MG63 (cell line): ENCODE data around the gene ORC6. TPM values are rescaled to one million over a fixed set of nuclear protein-coding genes. Genes with fewer than 3 reads are reported as not detected.

Experiments
- DNase-seq: peaks from one replicate; pipeline ENCODE4 v3.0.0-alpha.2; 2020
- H3K27me3 ChIP-seq: fragments of 250-450 bp; sonication (Bioruptor Pico); 2 replicates; pipeline ENCODE4 v1.5.1; 2020; ENCODE audit warnings: mild to moderate bottlenecking, moderate library complexity
- H3K36me3 ChIP-seq: fragments of 250-450 bp; sonication (Bioruptor Pico); 2 replicates; pipeline ENCODE4 v1.5.1; 2020; ENCODE audit warnings: mild to moderate bottlenecking, moderate library complexity
- H3K4me3 ChIP-seq: fragments of 250-450 bp; sonication (Bioruptor Pico); 2 replicates; pipeline ENCODE4 v1.5.1; 2020; ENCODE audit warnings: mild to moderate bottlenecking, moderate library complexity
- H3K9me3 ChIP-seq: fragments of 250-450 bp; sonication (Bioruptor Pico); 2 replicates; pipeline ENCODE4 v1.5.1; 2020; ENCODE audit warnings: mild to moderate bottlenecking, moderate library complexity
- total RNA-seq: library from RNA; depleted of rRNA; stranded (reverse); fragments of >200 nt; shearing (Covaris generic); gene quantifications from 2 replicates; pipeline ENCODE4 v1.2.3, GENCODE V29; 2014; ENCODE audit warnings: low replicate concordance

ORC6 gene
- total RNA-seq, 1 experiment from 2014 or later: 58.2 TPM

- DNase-seq: no peak
- Histone ChIP-seq H3K9me3 (no peaks in the 10 kb centered on the region), H3K27me3 (no peaks in the 10 kb centered on the region), H3K4me3 (peak overlapping the region; percentile 90), H3K36me3 (peaks cover 53% of the 10 kb centered on the region)
Observed at GRCh38 chr16:46691726-46692125, 2.3 kb downstream of the ORC6 start.

GRCh38 chr16:46693598-46693997, 4.1 kb downstream of the ORC6 start:
- DNase-seq: no peak
- peaks cover 71% of the 10 kb centered on the region for H3K36me3 ChIP-seq
- no peak overlapping the region for H3K4me3 ChIP-seq
- no peaks in the 10 kb centered on the region for H3K9me3 ChIP-seq
- H3K27me3 ChIP-seq: no peaks in the 10 kb centered on the region

GRCh38 chr16:46695937-46696336, 6.5 kb downstream of the ORC6 start:
- no peak for DNase-seq
- Histone ChIP-seq H3K9me3 (no peaks in the 10 kb centered on the region), H3K27me3 (no peaks in the 10 kb centered on the region), H3K36me3 (peaks cover 72% of the 10 kb centered on the region), H3K4me3 (no peak overlapping the region)

- H3K36me3 ChIP-seq: peaks cover 67% of the 10 kb centered on the region
- no peaks in the 10 kb centered on the region for H3K9me3 ChIP-seq
- H3K27me3 ChIP-seq: no peaks in the 10 kb centered on the region
- no peak overlapping the region for H3K4me3 ChIP-seq
- DNase-seq: no peak
Observed at GRCh38 chr16:46696957-46697356, 7.5 kb downstream of the ORC6 start.

GRCh38 chr16:46700048-46700447, 10.6 kb downstream of the ORC6 start:
- no peak for DNase-seq
- Histone ChIP-seq H3K4me3 (no peak overlapping the region), H3K9me3 (no peaks in the 10 kb centered on the region), H3K27me3 (no peaks in the 10 kb centered on the region), H3K36me3 (peaks cover 50% of the 10 kb centered on the region)

GRCh38 chr16:46701615-46702014, 12.2 kb downstream of the ORC6 start:
- peaks cover 34% of the 10 kb centered on the region for H3K36me3 ChIP-seq
- no peak for DNase-seq
- no peaks in the 10 kb centered on the region for H3K27me3 ChIP-seq
- no peaks in the 10 kb centered on the region for H3K9me3 ChIP-seq
- H3K4me3 ChIP-seq: no peak overlapping the region

- no peak for DNase-seq
- Histone ChIP-seq H3K36me3 (peaks cover 30% of the 10 kb centered on the region), H3K9me3 (no peaks in the 10 kb centered on the region), H3K4me3 (no peak overlapping the region), H3K27me3 (no peaks in the 10 kb centered on the region)
Observed at GRCh38 chr16:46702030-46702429, 12.6 kb downstream of the ORC6 start.

- Histone ChIP-seq H3K9me3 (no peaks in the 10 kb centered on the region), H3K4me3 (no peak overlapping the region), H3K36me3 (peaks cover 3% of the 10 kb centered on the region; the same call in 1 of the 2 replicates), H3K27me3 (no peaks in the 10 kb centered on the region)
- no peak for DNase-seq
Observed at GRCh38 chr16:46706642-46707041, 17.2 kb downstream of the ORC6 start.

- Histone ChIP-seq H3K9me3 (no peaks in the 10 kb centered on the region), H3K4me3 (no peak overlapping the region), H3K36me3 (no peaks in the 10 kb centered on the region), H3K27me3 (no peaks in the 10 kb centered on the region)
- DNase-seq: no peak
Observed at GRCh38 chr16:46709469-46710005, 20.1 kb downstream of the ORC6 start.

GRCh38 chr16:46711106-46712058, 21.9 kb downstream of the ORC6 start:
- no peaks in the 10 kb centered on the region for H3K27me3 ChIP-seq
- H3K4me3 ChIP-seq: no peak overlapping the region
- H3K9me3 ChIP-seq: no peaks in the 10 kb centered on the region
- DNase-seq: no peak
- no peaks in the 10 kb centered on the region for H3K36me3 ChIP-seq

- H3K4me3 ChIP-seq: no peak overlapping the region
- no peaks in the 10 kb centered on the region for H3K9me3 ChIP-seq
- no peaks in the 10 kb centered on the region for H3K27me3 ChIP-seq
- no peaks in the 10 kb centered on the region for H3K36me3 ChIP-seq
- DNase-seq: no peak
Observed at GRCh38 chr16:46712911-46713310, 23.5 kb downstream of the ORC6 start.

- no peaks in the 10 kb centered on the region for H3K27me3 ChIP-seq
- DNase-seq: no peak
- no peak overlapping the region for H3K4me3 ChIP-seq
- no peaks in the 10 kb centered on the region for H3K9me3 ChIP-seq
- no peaks in the 10 kb centered on the region for H3K36me3 ChIP-seq
Observed at GRCh38 chr16:46713634-46714033, 24.2 kb downstream of the ORC6 start.

GRCh38 chr16:46714797-46715591, 25.5 kb downstream of the ORC6 start:
- no peaks in the 10 kb centered on the region for H3K9me3 ChIP-seq
- DNase-seq: no peak
- no peaks in the 10 kb centered on the region for H3K36me3 ChIP-seq
- H3K4me3 ChIP-seq: no peak overlapping the region
- H3K27me3 ChIP-seq: no peaks in the 10 kb centered on the region

- Histone ChIP-seq H3K27me3 (no peaks in the 10 kb centered on the region), H3K9me3 (no peaks in the 10 kb centered on the region), H3K4me3 (no peak overlapping the region), H3K36me3 (no peaks in the 10 kb centered on the region)
- peak; percentile 81 for DNase-seq
Observed at GRCh38 chr16:46715769-46716305, 26.4 kb downstream of the ORC6 start.

GRCh38 chr16:46717692-46718091, 28.2 kb downstream of the ORC6 start:
- Histone ChIP-seq H3K27me3 (no peaks in the 10 kb centered on the region), H3K36me3 (no peaks in the 10 kb centered on the region), H3K9me3 (no peaks in the 10 kb centered on the region), H3K4me3 (no peak overlapping the region)
- DNase-seq: no peak

GRCh38 chr16:46718214-46718613, 28.8 kb downstream of the ORC6 start:
- H3K27me3 ChIP-seq: no peaks in the 10 kb centered on the region
- DNase-seq: no peak

GRCh38 chr16:46719528-46719927, 30.1 kb downstream of the ORC6 start:
- Histone ChIP-seq H3K4me3 (no peak overlapping the region), H3K9me3 (0 out of 2 replicates have a peak, but pooled peaks cover 2% of the 10 kb centered on the region), H3K27me3 (no peaks in the 10 kb centered on the region), H3K36me3 (no peaks in the 10 kb centered on the region)
- DNase-seq: no peak

More at GRCh38 chr16:46718214-46718613, 28.8 kb downstream of the ORC6 start:
- Histone ChIP-seq H3K4me3 (no peak overlapping the region), H3K36me3 (no peaks in the 10 kb centered on the region), H3K9me3 (0 out of 2 replicates have a peak, but pooled peaks cover 1% of the 10 kb centered on the region)
